GDM1 (cell line): Measurements from ENCODE around the gene WDR82.

Experiments
- DNase-seq: peaks from one replicate; lab custom pipeline; 2025; lab: John Stamatoyannopoulos, UW

Gene WDR82

GRCh38 chr3:52238193-52238760, 40.2 kb downstream of the WDR82 start:
- no peak for DNase-seq

- no peak for DNase-seq
Measured at GRCh38 chr3:52237657-52238172, 40.7 kb downstream of the WDR82 start.

GRCh38 chr3:52237006-52237656, 41.3 kb downstream of the WDR82 start:
- DNase-seq: no peak

- no peak for DNase-seq
Measured at GRCh38 chr3:52236424-52236886, 42.0 kb downstream of the WDR82 start.

- no peak for DNase-seq
Measured at GRCh38 chr3:52234516-52235447, 43.7 kb downstream of the WDR82 start.

- DNase-seq: no peak
Measured at GRCh38 chr3:52233968-52234367, 44.5 kb downstream of the WDR82 start.

GRCh38 chr3:52233108-52233591, 45.3 kb downstream of the WDR82 start:
- DNase-seq: no peak

- no peak for DNase-seq
Measured at GRCh38 chr3:52232279-52233107, 46.0 kb downstream of the WDR82 start.

- peak; percentile 48 for DNase-seq
Measured at GRCh38 chr3:52231502-52232278, 46.8 kb downstream of the WDR82 start.

- DNase-seq: no peak
Measured at GRCh38 chr3:52230889-52231499, 47.5 kb downstream of the WDR82 start.

GRCh38 chr3:52230461-52230860, 48.0 kb downstream of the WDR82 start:
- no peak for DNase-seq

GRCh38 chr3:52229656-52230055, 48.8 kb downstream of the WDR82 start:
- DNase-seq: no peak

- DNase-seq: no peak
Measured at GRCh38 chr3:52228751-52229291, 49.6 kb downstream of the WDR82 start.

GRCh38 chr3:52228266-52228665, 50.2 kb downstream of the WDR82 start:
- DNase-seq: no peak

GRCh38 chr3:52227766-52228165, 50.7 kb downstream of the WDR82 start:
- no peak for DNase-seq

- DNase-seq: no peak
Measured at GRCh38 chr3:52227117-52227516, 51.3 kb downstream of the WDR82 start.

- no peak for DNase-seq
Measured at GRCh38 chr3:52226229-52226817, 52.1 kb downstream of the WDR82 start.

- DNase-seq: peak; percentile 61
Measured at GRCh38 chr3:52225452-52226228, 52.8 kb downstream of the WDR82 start, which contains the start of gene TLR9. Gene TLR9, minus strand, starts transcription at chr3:52225645. Its CDS starts 116 bp downstream, at chr3:52225529.
